ENCODE data around the gene GNPTG.

The GNPTG gene

GRCh38 chr16:1349351-1349750 is 2.4 kb upstream of the GNPTG start:
- no peak for DNase-seq

- no peak for DNase-seq
Measured at GRCh38 chr16:1349951-1350350, 1.8 kb upstream of the GNPTG start.

GRCh38 chr16:1350691-1351090 is 1.0 kb upstream of the GNPTG start:
- no peak for DNase-seq

- DNase-seq, result no peak
Measured at GRCh38 chr16:1351215-1351581, 533 bp upstream of the GNPTG start.

GRCh38 chr16:1354815-1355540 is 3.2 kb downstream of the GNPTG start:
- DNase-seq, result no peak

- no peak for DNase-seq
Measured at GRCh38 chr16:1355591-1355990, 3.9 kb downstream of the GNPTG start.

GRCh38 chr16:1356061-1356900 is 4.5 kb downstream of the GNPTG start:
- DNase-seq, result no peak

- DNase-seq, result no peak
Measured at GRCh38 chr16:1357906-1358566, 6.3 kb downstream of the GNPTG start.

- DNase-seq, result no peak
Measured at GRCh38 chr16:1361685-1362360, 10.1 kb downstream of the GNPTG start.

GRCh38 chr16:1362807-1363206 is 11.1 kb downstream of the GNPTG start:
- no peak for DNase-seq

GRCh38 chr16:1363501-1364041 is 11.8 kb downstream of the GNPTG start:
- DNase-seq, result no peak

- no peak for DNase-seq
Measured at GRCh38 chr16:1364510-1364909, 12.8 kb downstream of the GNPTG start.

- no peak for DNase-seq
Measured at GRCh38 chr16:1366060-1366711, 14.5 kb downstream of the GNPTG start.

GRCh38 chr16:1366712-1367299 is 15.1 kb downstream of the GNPTG start:
- no peak for DNase-seq

GRCh38 chr16:1367486-1368174 is 15.9 kb downstream of the GNPTG start:
- no peak for DNase-seq

- no peak for DNase-seq
Measured at GRCh38 chr16:1371054-1371978, 19.6 kb downstream of the GNPTG start.

GRCh38 chr16:1372292-1372950 is 20.7 kb downstream of the GNPTG start:
- DNase-seq, result no peak

GRCh38 chr16:1374418-1375297 is 22.9 kb downstream of the GNPTG start:
- DNase-seq, result no peak

- no peak for DNase-seq
Measured at GRCh38 chr16:1375298-1375640, 23.5 kb downstream of the GNPTG start.

Data from NCI-H526 treated with DMSO at 0.1 percent for 48 hours (cell line).